Epithelial cell of prostate (primary cell): ENCODE measurements around the gene GFI1B.

Source experiments
- DNase-seq: peaks from one replicate; pipeline ENCODE4 v3.0.0-alpha.2; 2011; ENCODE audit warnings: low read depth, low spot score
- H3K27ac ChIP-seq: fragments of 450-650 bp; 2 replicates; pipeline ENCODE4 v1.5.1; 2017; ENCODE audit warnings: mild to moderate bottlenecking

The GFI1B gene

DNA sequence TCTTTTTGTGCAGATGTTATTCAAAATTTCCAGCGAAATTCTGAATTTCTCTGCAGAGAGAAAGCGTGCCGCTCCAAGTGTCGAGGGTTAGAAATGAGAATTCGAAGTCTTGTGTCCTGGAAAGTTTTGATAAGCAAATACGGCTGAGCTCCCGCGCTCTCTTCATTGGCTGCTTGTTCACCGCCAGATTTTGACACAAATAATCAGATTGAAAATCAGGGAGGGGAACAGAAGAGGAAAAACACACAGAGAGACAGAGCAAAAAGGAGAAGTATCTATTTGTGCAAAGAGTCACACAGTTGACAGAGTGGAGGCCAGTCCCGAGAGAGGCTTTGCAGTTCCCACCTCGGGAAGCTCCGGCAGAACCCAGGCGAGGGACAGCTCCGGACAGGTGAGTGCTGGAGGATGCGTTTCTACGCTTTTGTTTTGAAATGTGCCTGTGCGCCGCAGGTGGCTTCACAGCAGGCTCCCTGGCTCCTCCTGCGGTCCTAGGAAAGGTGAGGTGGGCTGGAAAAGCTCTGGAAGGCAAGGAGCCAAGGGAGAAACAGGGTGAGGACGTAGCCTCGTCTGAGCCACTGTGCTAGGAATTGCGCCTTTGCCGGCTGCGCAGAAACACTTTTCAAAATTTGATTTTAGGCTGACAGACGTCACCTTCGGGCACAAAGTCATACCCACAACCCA, at the start of gene GFI1B:
GFI1B (plus strand) TSS at position 244 of the 681 bp plus-strand sequence. CDS start 7,985 bp downstream, outside the sequence.
- no peak within 1 kb of the TSS for H3K27ac ChIP-seq
- DNase-seq = no peak

DNA sequence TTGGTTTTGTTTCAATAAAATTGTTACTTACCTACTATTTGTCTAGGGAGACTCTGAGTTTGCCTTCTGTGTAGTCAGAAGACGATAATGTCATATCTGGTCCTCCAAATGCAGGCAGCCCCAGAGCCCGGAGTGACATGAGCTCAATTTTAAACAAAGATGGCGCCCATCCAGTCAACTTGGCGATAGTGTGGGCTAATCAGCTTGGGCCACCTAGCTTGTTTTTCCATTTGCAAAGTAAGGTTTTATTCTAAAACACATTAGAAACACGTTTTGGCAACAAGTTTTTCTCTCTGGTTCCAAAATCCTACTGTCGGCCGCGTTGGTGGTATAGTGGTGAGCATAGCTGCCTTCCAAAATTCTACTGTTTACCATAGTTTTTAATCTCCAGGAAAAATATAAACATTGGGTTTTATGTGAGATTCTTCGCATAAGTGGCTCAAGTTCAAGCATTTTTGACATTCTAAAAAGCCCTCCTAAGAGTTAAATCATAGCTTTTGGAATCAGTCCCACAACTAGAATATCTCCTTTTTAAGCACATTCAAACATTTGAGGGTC, 47.2 kb upstream of the GFI1B start:
- no peak overlapping the region for H3K27ac ChIP-seq
- no peak for DNase-seq

DNA sequence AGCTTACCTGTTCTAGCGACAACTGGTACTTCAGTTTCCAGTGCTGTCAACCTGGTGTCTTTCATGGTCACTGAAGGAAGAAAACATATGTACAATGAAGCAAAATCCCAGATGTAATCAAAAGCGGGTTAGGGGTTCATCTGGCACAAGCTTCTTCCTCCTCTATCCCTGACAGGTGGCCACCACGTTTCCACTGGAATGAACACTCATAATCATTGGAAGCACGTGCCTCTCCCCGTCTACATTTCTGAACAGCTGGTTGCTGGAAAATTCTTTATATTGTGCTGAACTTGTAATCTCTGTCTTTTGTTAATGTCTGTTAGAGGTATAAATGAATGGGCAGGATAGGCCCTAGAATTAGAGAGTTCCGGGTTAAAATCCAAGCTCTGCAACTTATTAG, 43.5 kb upstream of the GFI1B start:
- H3K27ac ChIP-seq = no peak overlapping the region
- DNase-seq = no peak

DNA sequence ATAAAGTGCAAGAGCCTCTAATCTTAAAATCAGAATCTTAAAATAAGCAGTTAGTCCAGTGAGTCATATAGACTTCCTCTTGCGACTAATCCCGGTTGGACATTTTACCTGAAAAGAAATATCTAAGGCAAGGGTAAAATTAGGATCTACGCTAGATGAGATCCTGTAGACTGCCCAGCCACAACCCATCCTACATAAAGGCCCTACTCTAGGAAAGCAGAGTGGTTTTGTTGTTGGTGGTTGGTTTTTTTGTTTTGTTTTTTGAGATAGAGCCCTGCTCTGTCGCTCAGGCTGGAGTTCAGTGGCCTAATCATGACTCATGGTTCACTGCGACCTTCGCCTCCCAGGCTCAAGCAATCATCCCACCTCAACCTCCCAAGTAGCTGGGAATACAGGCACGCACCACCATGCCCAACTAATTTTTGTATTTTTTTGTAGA, 41.0 kb upstream of the GFI1B start:
- H3K27ac ChIP-seq = no peak overlapping the region
- no peak for DNase-seq

DNA sequence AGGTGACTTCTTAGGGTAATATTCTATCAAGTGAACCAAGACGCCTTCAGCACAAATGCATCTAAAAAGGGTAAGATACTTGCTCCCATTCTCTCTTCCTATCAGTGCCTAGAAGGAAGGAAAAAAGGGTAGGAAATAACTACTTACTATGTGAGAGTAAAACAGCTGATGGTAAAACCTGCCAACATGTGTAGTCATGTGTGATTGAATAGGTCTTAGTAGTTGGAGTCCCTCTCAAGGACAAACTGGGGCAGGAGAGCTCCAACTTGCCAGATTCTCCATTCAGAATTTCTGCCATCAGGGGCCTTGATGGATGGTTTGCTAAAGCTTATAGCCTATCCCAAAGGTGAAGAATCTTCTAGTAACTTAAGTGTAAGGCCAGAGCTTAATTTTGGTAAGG, 39.3 kb upstream of the GFI1B start:
- DNase-seq = no peak
- no peak overlapping the region for H3K27ac ChIP-seq

DNA sequence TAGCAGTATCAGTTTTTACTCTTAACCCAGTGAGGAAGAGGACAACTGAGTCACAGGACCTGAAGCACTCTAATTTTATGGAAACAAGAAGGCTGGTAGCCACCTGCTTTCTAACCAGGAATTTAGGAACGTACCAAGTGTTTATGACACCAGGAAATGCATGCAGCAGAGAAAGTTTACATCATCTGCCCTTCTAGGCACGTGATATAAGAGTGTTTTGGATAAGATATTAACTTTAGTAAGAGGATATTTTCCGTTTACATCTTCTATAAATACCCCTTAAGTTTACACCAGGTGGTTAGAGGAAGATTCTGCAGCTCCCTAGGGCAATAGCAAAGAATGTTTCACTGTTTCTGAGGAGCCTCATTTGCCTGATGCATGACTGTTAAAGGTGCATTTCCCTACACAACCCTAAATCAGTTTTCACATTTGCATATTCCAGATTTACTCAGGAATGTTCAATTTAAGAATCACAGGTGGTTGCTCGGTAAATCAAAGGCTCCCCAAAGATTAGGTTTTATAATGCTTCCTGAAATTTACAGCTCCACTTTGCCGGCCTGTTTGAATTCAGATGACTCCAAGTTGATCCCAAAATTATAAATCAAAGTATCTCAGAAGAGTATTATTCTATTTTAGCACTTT, 35.8 kb upstream of the GFI1B start:
- no peak overlapping the region for H3K27ac ChIP-seq
- no peak for DNase-seq

DNA sequence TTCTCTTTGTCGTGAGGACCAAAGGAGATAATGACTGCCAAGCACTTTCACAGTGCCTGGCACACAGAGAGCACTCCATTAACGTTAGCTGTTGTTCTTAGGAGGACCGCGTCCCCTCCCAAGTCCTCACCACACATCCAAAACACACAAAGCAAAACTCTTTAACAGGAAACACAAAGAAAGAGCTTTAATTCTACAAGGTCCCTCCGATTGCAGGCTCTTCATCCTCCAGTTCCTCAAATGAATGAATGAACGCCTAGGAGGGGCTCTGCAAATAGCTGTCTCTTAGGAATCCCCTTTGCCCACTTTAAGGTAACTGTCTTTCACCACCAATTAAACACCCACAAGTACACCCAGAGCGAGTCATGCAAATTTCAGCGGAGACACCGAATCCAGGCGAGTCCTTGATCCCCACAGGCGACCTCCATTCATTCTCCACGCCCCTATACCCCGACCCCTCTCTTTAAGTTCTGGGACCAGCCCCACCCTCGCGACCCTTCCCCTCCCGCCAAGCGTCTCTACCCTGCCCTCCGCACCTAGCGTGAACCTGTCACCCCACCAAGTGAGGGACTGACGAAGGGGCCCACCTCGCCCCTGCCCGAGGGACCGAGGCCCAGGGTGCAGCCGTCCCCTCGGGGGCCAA, 34.7 kb upstream of the GFI1B start:
- no peak for DNase-seq
- H3K27ac ChIP-seq = peak overlapping the region; percentile 87

DNA sequence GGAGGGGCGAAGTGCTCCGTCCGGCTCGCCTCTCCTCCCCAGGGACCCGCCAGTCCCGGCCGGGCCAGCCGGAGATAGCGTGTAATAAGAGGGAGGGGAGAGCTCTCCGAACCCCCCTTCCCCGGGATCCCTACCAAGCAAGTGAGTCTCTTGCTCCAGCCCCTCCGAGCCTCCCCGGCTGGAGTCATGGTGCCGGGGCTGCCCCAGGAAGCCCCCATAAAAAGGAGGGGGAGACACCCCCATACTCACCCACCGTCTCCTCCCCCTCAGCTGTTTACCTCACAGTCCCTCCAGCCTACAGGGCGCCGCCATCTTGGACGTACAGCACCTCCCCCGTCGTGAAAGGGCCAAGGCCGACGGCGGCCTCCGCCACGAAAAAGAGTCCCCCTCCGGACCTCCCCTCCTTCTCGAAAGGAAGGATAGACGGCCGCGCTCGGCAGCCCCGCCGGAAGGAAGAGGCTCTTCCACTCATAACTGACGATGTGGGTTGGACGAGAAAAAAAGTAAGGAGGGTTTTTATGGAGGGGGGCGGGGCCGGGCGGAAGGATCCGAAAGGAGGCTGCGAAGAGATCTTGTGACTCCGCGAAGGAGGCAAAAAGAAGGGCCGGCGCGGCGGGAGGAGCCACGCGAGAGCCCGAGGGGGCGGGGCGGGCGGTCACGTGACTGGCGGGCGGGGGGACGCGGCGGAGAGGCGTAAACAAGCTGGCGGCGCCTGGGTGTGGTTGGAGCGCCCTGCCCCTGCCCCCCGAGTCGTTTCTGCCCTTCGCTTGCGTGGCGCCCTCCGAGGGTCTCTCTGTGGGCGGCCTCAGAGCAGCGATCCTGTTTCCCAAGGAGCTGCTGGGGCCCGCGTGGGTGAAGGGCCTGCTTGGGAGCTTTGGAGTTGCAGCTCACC, 34.0 kb upstream of the GFI1B start, which contains the start of gene TSC1:
TSC1 (minus strand) TSS at position 323 of the 892 bp plus-strand sequence. CDS start 15,744 bp downstream, outside the sequence.
- DNase-seq = peak; percentile 79
- peak within 1 kb of the TSS; percentile 87 for H3K27ac ChIP-seq

DNA sequence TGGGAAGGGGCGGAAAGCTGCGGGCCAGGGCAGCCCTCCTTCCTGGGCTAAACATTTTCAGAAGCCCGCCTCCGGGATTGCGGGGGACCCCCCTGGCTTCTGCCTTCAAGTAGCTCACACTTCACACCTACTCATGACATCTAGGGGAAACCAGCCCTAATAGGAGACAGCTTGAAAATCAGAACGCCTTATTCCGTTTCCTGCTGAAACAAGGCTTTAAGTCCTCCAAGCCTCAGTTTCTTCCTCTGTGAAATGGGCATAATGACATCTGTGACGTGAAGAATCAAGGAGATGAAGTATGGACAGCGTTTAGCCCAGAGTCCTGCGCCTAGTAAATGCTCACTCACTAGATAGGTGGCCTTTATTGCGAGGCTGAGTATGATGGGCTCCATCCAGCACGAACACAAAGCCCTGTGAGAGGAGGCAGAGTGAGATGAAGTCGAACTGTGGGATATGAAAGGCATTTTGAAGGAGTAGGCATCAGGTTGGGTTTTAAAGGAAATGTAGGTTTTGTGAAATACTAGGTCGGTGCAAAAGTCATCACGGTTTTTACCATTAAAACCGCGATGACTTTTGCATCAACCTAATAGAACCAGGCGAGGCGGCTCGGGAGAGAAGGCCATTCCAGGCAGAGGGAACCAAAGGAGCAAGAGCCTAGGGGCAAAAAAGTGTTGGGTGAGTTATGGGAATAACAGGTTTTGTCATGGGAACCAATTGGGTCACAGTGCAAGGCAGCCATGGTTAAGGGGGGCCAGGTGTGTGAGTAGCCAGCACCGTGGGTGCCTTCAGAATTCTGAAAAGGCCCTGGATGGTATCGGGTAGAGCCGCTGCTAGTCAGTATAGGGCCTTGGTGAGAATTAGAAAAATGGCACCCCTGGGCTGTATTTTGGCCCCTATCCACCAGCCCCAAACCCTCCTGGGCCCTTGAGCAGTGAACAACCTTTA, 33.0 kb upstream of the GFI1B start:
- no peak for DNase-seq
- H3K27ac ChIP-seq = peak overlapping the region; percentile 87

DNA sequence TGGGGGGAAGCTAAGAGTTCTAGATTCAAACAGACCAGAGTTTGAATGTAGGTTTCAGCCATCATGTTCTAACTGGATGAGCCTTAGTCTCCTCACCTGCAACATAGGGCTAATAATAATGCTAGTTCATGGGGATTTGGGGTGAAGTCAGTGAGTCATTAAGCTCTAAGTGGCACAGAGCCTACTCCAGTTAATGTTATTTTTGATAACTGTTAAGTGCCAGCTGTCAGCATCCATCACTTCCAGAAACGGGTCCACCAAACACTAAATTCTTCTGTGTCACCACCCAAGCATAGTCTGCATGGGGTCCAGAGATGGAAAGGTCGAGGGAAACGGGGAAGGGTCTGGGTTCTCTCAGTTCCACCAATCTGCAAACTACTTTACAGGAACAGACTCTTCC, 32.3 kb upstream of the GFI1B start:
- no peak overlapping the region for H3K27ac ChIP-seq

DNA sequence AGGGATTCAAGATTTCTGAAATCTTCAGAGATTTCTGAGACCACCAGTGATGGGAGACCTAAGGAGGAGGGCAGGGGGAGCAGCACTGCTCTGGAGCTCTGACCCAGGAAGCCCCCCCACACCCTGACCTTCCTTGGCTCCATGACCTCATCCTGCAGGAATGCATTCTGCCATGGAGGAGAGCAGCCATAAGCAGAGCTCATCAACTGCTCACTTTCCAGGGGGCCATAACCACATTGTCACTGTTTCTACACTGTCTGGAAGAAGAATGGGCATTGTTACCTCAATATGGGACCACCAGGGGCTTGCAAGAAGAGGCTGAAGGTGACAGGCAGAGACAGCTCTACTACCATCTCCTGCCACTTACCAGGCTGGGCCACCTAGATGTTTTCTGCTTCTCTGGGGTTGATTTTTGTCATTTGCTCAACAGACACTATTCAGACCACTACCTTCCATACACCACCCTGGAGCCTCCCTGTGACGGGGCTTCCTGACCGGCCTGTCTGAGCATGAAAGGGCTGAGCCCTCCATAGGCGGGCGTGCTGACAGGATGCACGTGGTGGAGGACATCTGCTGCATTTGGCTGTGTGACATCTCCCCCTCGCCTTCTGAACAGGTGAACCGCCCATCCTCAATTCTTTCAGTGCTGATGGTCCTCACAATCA, 31.7 kb upstream of the GFI1B start:
- DNase-seq = no peak
- no peak overlapping the region for H3K27ac ChIP-seq

More for the DNA sequence above, 32.3 kb upstream of the GFI1B start:
- DNase-seq = no peak

DNA sequence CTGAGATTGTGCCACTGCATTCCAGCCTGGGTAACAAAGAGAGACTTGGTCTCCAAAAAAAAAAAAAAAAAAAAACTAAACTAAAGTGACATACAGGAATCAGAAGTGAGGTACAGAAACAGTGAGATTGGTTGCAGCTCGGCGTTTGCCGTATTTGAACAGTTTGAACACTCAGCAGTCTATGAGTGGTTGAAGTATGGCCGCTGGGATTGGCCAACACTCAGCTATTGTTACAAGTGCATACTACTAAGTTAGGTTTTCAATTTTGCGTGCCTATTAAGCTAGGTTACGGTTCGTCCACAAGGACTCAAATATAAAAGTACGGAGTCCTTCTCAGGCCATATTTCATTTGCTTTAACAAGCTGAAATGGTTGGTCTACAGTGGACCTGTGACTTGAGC, 30.7 kb upstream of the GFI1B start:
- no peak for DNase-seq
- H3K27ac ChIP-seq = no peak overlapping the region

DNA sequence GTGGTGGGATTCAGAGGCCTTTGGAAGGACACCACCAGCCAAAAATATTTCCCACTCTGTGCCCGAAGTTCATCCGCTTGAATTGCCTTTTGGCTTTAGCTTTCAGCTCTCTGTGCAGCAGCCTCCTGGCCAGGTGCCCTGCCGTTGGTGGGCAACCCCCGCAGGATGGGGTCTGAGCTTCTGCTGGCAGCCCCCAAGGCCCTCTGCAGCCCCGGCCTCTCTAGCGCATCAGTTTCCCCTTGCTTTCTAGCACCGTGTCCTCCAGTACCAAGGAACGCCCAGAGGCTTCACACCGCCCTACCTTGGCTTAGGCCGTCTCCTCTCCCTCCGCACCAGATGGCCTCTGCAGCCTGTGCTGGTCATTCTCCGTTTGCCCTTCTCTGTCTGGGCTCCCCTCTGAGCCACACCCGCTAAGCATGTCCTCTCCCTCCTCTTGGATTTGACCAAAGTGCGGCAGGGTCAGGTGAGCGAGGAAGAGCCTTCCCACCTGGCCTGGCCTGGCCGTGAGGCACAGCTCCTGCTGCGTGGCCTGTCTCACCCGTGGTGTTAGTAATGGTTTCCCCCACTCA, 29.9 kb upstream of the GFI1B start:
- H3K27ac ChIP-seq = no peak overlapping the region
- DNase-seq = no peak

DNA sequence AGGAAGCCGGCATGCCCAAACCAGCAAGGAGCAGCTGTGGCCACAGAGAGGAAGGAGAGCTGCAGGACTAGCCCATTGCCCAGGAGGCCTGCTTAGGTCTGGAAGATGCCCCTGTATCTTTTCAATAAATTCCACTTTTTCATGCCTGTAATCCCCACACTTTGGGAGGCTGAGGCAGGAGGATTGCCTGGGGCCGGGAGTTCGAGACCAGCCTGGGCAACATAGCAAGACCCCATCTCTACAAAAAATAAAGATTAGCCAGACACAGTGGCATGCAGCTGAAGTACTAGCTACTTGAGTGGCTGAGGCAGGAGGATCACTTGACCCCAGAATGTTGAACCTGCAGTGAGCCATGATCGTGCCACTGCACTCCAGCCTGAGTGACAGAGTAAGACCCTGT, 28.8 kb upstream of the GFI1B start:
- DNase-seq = no peak
- H3K27ac ChIP-seq = no peak overlapping the region

DNA sequence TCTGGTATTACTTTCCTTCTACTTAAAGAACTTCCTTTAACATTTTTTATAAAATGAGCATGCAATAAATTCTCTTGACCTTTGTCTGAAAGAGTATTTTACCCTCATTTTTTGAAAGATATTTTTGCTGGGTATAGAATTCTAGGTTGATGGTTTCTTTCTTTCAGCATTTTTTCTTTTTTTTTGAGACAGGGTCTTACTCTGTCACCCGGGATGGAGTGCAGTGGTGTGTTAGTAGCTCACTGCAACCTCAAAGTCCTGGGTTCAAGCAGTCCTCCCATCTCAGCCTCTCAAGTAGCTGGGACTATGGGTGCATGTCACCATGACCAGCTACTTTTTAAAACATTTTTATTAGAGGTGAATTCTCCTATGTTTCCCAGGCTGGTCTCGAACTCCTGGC, 23.4 kb upstream of the GFI1B start:
- no peak for DNase-seq
- no peak overlapping the region for H3K27ac ChIP-seq

DNA sequence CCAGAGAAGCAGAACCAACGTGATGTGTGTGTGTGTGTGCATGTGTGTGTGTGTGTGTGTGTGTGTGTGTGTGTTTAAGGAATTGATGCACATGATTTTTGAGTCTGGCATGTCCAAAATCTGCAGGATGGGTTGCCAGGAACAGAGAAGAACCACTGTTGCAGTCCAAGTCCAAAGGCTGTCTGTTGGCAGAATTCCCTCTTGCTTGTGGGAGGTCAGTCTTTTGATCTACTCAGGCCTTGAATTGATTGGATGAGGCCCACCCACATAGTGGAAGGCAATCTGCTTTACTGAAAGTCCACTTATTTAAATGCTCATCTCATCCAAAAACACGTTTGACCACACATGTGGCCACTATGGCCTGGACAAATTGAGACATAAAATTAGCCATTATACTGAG, 22.7 kb upstream of the GFI1B start:
- DNase-seq = no peak
- H3K27ac ChIP-seq = no peak overlapping the region

DNA sequence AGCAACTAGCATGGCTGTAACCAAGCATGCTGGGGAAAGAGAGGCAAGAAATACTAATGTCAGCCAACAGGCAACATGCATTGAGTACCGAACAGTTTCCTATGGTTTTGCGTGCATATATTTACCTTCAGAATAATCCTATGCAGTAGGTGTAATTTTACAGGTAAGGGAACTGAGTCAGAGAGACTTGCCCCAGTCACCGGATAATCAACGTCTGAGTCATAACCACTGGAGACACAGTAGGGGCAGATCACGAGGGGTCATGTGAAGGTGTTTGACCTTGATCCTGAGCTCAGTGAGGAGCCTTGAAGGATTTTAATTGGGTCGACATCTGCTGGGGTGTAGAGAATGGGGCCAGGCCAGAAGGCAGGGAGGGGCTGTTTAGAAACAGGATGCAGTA, 20.7 kb upstream of the GFI1B start:
- DNase-seq = no peak
- H3K27ac ChIP-seq = no peak overlapping the region

DNA sequence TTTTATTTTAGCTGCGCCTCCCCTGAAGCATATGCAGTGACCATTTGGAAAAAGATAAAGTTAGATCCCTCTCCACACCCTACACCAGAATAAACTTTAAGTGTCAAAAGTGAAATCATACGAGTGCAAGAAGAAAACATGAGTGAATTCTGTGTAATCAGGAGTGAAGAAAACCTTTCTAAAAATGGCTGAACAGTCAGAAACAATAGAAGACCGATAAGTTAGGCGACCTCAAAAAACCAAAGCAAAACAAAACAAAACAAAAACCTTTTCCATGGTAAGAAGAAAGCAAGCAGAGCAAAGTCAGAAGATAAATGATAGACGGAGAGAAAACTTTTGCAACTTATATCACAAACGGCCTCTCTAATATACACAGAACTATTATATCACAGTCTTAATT, 17.5 kb upstream of the GFI1B start:
- DNase-seq = no peak
- H3K27ac ChIP-seq = no peak overlapping the region
